SU-DHL-6 (cell line): ENCODE results near the gene SUPT3H.

ENCODE experiments used
- H2AFZ ChIP-seq: fragments of 200-600 bp; sonication (generic); 2 replicates; pipeline ENCODE4 v1.6.1; 2014; ENCODE audit warnings: low read depth, mild to moderate bottlenecking, moderate library complexity, mixed read lengths, antibody characterized with exemption, low read length; ENCODE audit not compliant: severe bottlenecking
- H3F3A ChIP-seq: fragments of 200-600 bp; shearing (Covaris generic); 2 replicates; pipeline ENCODE4 v1.6.0; 2016; ENCODE audit warnings: antibody characterized with exemption, mild to moderate bottlenecking; ENCODE audit not compliant: insufficient read depth
- H3K27ac ChIP-seq: fragments of 200-600 bp; sonication (generic); 2 replicates; pipeline ENCODE4 v1.5.1; 2016; ENCODE audit warnings: low read depth, mild to moderate bottlenecking, low read length, moderate library complexity, mixed read lengths
- H3K27me3 ChIP-seq: fragments of 200-600 bp; sonication (generic), shearing (Covaris generic); 2 replicates; pipeline ENCODE4 v1.6.0; 2014; ENCODE audit warnings: mild to moderate bottlenecking, low read length
- H3K36me3 ChIP-seq: fragments of 200-600 bp; sonication (generic); 2 replicates; pipeline ENCODE4 v1.6.1; 2014; ENCODE audit warnings: mild to moderate bottlenecking, low read length, mixed read lengths
- H3K4me2 ChIP-seq: fragments of 300-600, 200-600 bp; shearing (Covaris generic), sonication (generic); 2 replicates; pipeline ENCODE4 v1.6.0; 2014; ENCODE audit warnings: low read length, low read depth, mild to moderate bottlenecking; ENCODE audit not compliant: poor library complexity, severe bottlenecking
- H3K4me3 ChIP-seq: fragments of 200-600 bp; sonication (generic); 2 replicates; pipeline ENCODE4 v1.5.1; 2014; ENCODE audit warnings: antibody characterized with exemption, low read length, mild to moderate bottlenecking, mixed read lengths; ENCODE audit not compliant: insufficient read depth, poor library complexity, severe bottlenecking
- H3K79me2 ChIP-seq: fragments of 200-600 bp; sonication (generic); 2 replicates; pipeline ENCODE4 v1.6.1; 2014; ENCODE audit warnings: mild to moderate bottlenecking, low read length, moderate library complexity; ENCODE audit not compliant: insufficient read depth
- H3K9ac ChIP-seq: fragments of 200-600 bp; sonication (generic); 2 replicates; pipeline ENCODE4 v1.7.0; 2014; ENCODE audit warnings: mild to moderate bottlenecking, low read length
- H3K9me2 ChIP-seq: fragments of 200-600 bp; sonication (generic); replicated peaks from 2 replicates; pipeline ENCODE4 v1.6.1; 2014; ENCODE audit warnings: low read length; ENCODE audit not compliant: insufficient read depth
- H3K9me3 ChIP-seq: fragments of 200-600 bp; sonication (generic); 2 replicates; pipeline ENCODE4 v1.6.1; 2014; ENCODE audit warnings: low read length, mixed read lengths; ENCODE audit not compliant: insufficient read depth
- H4K20me1 ChIP-seq: fragments of 200-600 bp; sonication (generic); 2 replicates; pipeline ENCODE4 v1.6.1; 2014; ENCODE audit warnings: low read depth, mild to moderate bottlenecking, antibody characterized with exemption, low read length, moderate library complexity, mixed read lengths
- EZH2phosphoT487 ChIP-seq: fragments of 200-600 bp; sonication (generic), shearing (Covaris generic); conservative IDR thresholded peaks from 2 replicates; pipeline ENCODE4 v1.6.1; 2018; ENCODE audit warnings: mild to moderate bottlenecking, antibody characterized with exemption, low read length, moderate library complexity, mixed read lengths
- TF ChIP-seq, protein P1 (sequence below): fragments of 200-600 bp; sonication (generic); IDR thresholded peaks from one replicate; pipeline ENCODE4 v1.5.1; 2017; ENCODE audit warnings: antibody characterized with exemption, mild to moderate bottlenecking, low read length, moderate library complexity; ENCODE audit not compliant: insufficient read depth, poor library complexity, severe bottlenecking

SUPT3H gene

DNA sequence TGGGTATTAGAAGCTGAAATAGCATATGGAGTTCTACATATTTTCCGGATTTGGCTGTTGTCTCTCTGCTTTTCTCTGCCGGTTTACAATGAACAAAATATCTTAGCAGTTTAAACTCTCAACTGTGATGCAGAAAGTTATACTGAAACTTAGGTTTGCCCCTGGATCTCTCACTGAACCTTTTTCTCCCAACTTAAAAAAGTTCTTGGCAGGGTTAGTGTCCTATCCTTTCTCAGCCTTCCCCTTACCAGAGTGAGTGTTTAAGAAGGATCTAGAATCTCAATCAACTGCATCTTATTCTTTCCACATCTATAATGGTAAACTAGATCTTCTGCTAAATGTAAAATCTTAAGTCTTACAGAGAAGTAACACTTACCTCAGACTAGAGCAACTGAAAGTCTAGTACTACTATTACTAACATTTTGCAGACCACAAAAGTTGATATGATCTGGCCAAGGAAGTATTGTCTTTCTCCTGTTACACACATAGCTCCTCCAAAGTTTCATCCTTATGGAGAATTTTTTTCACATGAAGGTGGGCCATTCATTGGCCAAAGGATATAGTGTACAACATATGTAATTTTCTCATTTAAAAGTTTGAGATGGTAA lies 441.9 kb downstream of the SUPT3H start:
- H3K9ac ChIP-seq, result no peak overlapping the region
- H3K79me2 ChIP-seq, result no peaks in the 10 kb centered on the region
- H3K9me2 ChIP-seq, result no peaks in the 10 kb centered on the region
- H3F3A ChIP-seq, result no peaks in the 10 kb centered on the region
- no peak overlapping the region for H2AFZ ChIP-seq
- H3K27ac ChIP-seq, result no peak overlapping the region
- no peaks in the 10 kb centered on the region; the same call in 1 of the 2 replicates for H4K20me1 ChIP-seq
- TF ChIP-seq, protein P1, sequence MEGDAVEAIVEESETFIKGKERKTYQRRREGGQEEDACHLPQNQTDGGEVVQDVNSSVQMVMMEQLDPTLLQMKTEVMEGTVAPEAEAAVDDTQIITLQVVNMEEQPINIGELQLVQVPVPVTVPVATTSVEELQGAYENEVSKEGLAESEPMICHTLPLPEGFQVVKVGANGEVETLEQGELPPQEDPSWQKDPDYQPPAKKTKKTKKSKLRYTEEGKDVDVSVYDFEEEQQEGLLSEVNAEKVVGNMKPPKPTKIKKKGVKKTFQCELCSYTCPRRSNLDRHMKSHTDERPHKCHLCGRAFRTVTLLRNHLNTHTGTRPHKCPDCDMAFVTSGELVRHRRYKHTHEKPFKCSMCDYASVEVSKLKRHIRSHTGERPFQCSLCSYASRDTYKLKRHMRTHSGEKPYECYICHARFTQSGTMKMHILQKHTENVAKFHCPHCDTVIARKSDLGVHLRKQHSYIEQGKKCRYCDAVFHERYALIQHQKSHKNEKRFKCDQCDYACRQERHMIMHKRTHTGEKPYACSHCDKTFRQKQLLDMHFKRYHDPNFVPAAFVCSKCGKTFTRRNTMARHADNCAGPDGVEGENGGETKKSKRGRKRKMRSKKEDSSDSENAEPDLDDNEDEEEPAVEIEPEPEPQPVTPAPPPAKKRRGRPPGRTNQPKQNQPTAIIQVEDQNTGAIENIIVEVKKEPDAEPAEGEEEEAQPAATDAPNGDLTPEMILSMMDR, result no peak
- no peak for TF ChIP-seq EZH2phosphoT487
- no peak overlapping the region for H3K4me3 ChIP-seq
- H3K36me3 ChIP-seq, result no peaks in the 10 kb centered on the region
- no peaks in the 10 kb centered on the region for H3K27me3 ChIP-seq
- H3K4me2 ChIP-seq, result no peak overlapping the region
- no peaks in the 10 kb centered on the region for H3K9me3 ChIP-seq

DNA sequence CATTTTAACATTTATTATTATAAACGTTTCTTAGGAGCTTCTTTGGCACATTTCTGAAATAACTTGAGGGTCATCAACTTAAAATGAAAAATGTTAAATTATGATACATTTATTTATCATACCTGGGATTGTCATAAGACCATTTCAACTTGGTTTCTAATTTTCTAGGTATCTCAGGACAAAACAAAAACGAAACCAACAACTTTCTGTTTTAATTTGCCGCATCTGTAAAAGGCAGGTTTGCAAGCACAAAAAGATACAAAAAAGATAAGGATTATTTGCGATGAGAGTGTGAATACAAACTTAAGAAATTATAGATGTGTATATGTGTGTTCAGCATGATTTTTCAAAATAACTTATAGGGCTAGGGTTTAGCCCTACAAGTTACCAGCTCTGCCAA lies 444.6 kb downstream of the SUPT3H start:
- no peak overlapping the region for H3K9ac ChIP-seq
- no peaks in the 10 kb centered on the region for H3K36me3 ChIP-seq
- no peaks in the 10 kb centered on the region for H3K9me3 ChIP-seq
- no peaks in the 10 kb centered on the region for H3F3A ChIP-seq
- no peak for TF ChIP-seq EZH2phosphoT487
- TF ChIP-seq, protein P1, result no peak
- H4K20me1 ChIP-seq, result no peaks in the 10 kb centered on the region; the same call in 1 of the 2 replicates
- H3K4me3 ChIP-seq, result no peak overlapping the region
- H3K27ac ChIP-seq, result no peak overlapping the region
- H2AFZ ChIP-seq, result no peak overlapping the region
- H3K79me2 ChIP-seq, result no peaks in the 10 kb centered on the region
- H3K4me2 ChIP-seq, result no peak overlapping the region
- no peaks in the 10 kb centered on the region for H3K27me3 ChIP-seq
- no peaks in the 10 kb centered on the region for H3K9me2 ChIP-seq

DNA sequence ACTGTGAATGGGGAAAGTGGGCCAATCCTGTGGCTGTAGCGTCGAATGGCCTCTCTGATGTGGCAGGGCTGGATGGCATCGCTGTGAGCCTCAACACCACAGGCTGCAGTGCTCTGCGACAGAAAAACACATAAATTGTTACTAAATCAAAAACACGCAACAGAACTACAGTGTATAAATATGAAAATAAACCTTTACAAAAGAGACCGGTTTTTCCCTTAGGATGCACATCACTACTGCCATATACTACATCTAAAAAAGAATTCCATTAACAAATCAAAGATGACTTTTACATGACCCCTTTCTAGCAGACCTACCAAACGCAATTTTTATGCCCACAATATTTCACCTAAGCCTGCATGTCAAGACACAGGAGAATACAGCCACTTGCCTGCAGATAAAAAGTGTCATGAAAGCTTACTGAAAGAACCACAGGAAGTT lies 445.1 kb downstream of the SUPT3H start:
- H3K27ac ChIP-seq, result no peak overlapping the region
- no peaks in the 10 kb centered on the region for H3K27me3 ChIP-seq
- no peak overlapping the region for H2AFZ ChIP-seq
- no peaks in the 10 kb centered on the region for H3K36me3 ChIP-seq
- no peaks in the 10 kb centered on the region; the same call in 1 of the 2 replicates for H4K20me1 ChIP-seq
- H3K4me2 ChIP-seq, result no peak overlapping the region
- H3K79me2 ChIP-seq, result no peaks in the 10 kb centered on the region
- H3K9me3 ChIP-seq, result no peaks in the 10 kb centered on the region
- H3F3A ChIP-seq, result no peaks in the 10 kb centered on the region
- no peaks in the 10 kb centered on the region for H3K9me2 ChIP-seq
- TF ChIP-seq, protein P1, result no peak
- no peak for TF ChIP-seq EZH2phosphoT487
- no peak overlapping the region for H3K4me3 ChIP-seq
- H3K9ac ChIP-seq, result no peak overlapping the region
